Activated naive CD8-positive, alpha-beta T cell (primary cell): ENCODE measurements around the gene ZMYND19.
"Not testable (repeated sequence)": the region's sequence is repeated elsewhere in the genome, so short reads cannot be mapped to it uniquely, and the experiment has no call there.

Source experiments
- H3K27ac Mint-ChIP-seq: one replicate; pipeline ENCODE4 v1.8.0; 2021; ENCODE audit warnings: mixed read lengths
- H3K27me3 Mint-ChIP-seq: one replicate; pipeline ENCODE4 v1.8.0; 2021; ENCODE audit warnings: mixed read lengths
- H3K36me3 Mint-ChIP-seq: one replicate; pipeline ENCODE4 v1.8.0; 2021; ENCODE audit warnings: mixed read lengths
- H3K4me1 Mint-ChIP-seq: one replicate; pipeline ENCODE4 v1.8.0; 2021; ENCODE audit warnings: low read depth, mixed read lengths
- H3K4me3 Mint-ChIP-seq: one replicate; pipeline ENCODE4 v1.8.0; 2021; ENCODE audit warnings: mild to moderate bottlenecking, mixed read lengths
- H3K9me3 Mint-ChIP-seq: one replicate; pipeline ENCODE4 v1.8.0; 2021; ENCODE audit warnings: low read depth, mixed read lengths

The ZMYND19 gene

GRCh38 chr9:137590469-137591383 lies at the start of gene ZMYND19:
Gene ZMYND19, minus strand, starts transcription at chr9:137590512. Its CDS starts 249 bp downstream, at chr9:137590263.
- H3K4me1 Mint-ChIP-seq, result peaks cover 9% of the 10 kb centered on the region

GRCh38 chr9:137639303-137640051 lies 49.2 kb upstream of the ZMYND19 start:
- Mint-ChIP-seq H3K9me3 (no peaks in the 10 kb centered on the region), H3K36me3 (peaks cover 13% of the 10 kb centered on the region), H3K4me3 (peak overlapping the region; percentile 85), H3K4me1 (peaks cover 53% of the 10 kb centered on the region), H3K27ac (peak overlapping the region; percentile 89), H3K27me3 (no peaks in the 10 kb centered on the region)

More at GRCh38 chr9:137590469-137591383, at the start of gene ZMYND19:
- H3K27ac Mint-ChIP-seq, result peak within 1 kb of the TSS; percentile 98
- H3K9me3 Mint-ChIP-seq, result no peaks in the 10 kb centered on the region
- H3K4me3 Mint-ChIP-seq, result peak within 1 kb of the TSS; percentile 96
- H3K27me3 Mint-ChIP-seq, result no peaks in the 10 kb centered on the region
- H3K36me3 Mint-ChIP-seq, result peaks cover 2% of the 10 kb centered on the region

GRCh38 chr9:137638680-137639079 lies 48.4 kb upstream of the ZMYND19 start:
- Mint-ChIP-seq H3K9me3 (no peaks in the 10 kb centered on the region), H3K4me3 (peak overlapping the region; percentile 85), H3K27ac (peak overlapping the region; percentile 89), H3K27me3 (no peaks in the 10 kb centered on the region), H3K36me3 (peaks cover 13% of the 10 kb centered on the region), H3K4me1 (peaks cover 55% of the 10 kb centered on the region)

GRCh38 chr9:137634016-137634415 lies 43.7 kb upstream of the ZMYND19 start:
- Mint-ChIP-seq H3K27ac (peak overlapping the region; percentile 35), H3K36me3 (peaks cover 3% of the 10 kb centered on the region), H3K4me3 (no peak overlapping the region), H3K9me3 (no peaks in the 10 kb centered on the region), H3K4me1 (peaks cover 67% of the 10 kb centered on the region), H3K27me3 (no peaks in the 10 kb centered on the region)

GRCh38 chr9:137632230-137633161 lies 42.2 kb upstream of the ZMYND19 start:
- H3K9me3 Mint-ChIP-seq, result no peaks in the 10 kb centered on the region
- peaks cover 3% of the 10 kb centered on the region for H3K36me3 Mint-ChIP-seq
- H3K27ac Mint-ChIP-seq, result peak overlapping the region; percentile 61
- H3K4me1 Mint-ChIP-seq, result peaks cover 64% of the 10 kb centered on the region
- no peaks in the 10 kb centered on the region for H3K27me3 Mint-ChIP-seq
- H3K4me3 Mint-ChIP-seq, result peak overlapping the region; percentile 4

- peaks cover 3% of the 10 kb centered on the region for H3K36me3 Mint-ChIP-seq
- no peaks in the 10 kb centered on the region for H3K9me3 Mint-ChIP-seq
- no peaks in the 10 kb centered on the region for H3K27me3 Mint-ChIP-seq
- no peak overlapping the region for H3K4me3 Mint-ChIP-seq
- H3K27ac Mint-ChIP-seq, result peak overlapping the region; percentile 58
- peaks cover 65% of the 10 kb centered on the region for H3K4me1 Mint-ChIP-seq
Observed at GRCh38 chr9:137631345-137632229, 41.3 kb upstream of the ZMYND19 start.

GRCh38 chr9:137630679-137631078 lies 40.4 kb upstream of the ZMYND19 start:
- Mint-ChIP-seq H3K4me3 (peak overlapping the region; percentile 36), H3K27me3 (no peaks in the 10 kb centered on the region), H3K36me3 (peaks cover 3% of the 10 kb centered on the region), H3K9me3 (no peaks in the 10 kb centered on the region), H3K4me1 (peaks cover 63% of the 10 kb centered on the region), H3K27ac (peak overlapping the region; percentile 3)

- Mint-ChIP-seq H3K27me3 (no peaks in the 10 kb centered on the region), H3K4me1 (peaks cover 68% of the 10 kb centered on the region), H3K27ac (peak overlapping the region; percentile 78), H3K36me3 (peaks cover 3% of the 10 kb centered on the region), H3K4me3 (peak overlapping the region; percentile 36), H3K9me3 (no peaks in the 10 kb centered on the region)
Observed at GRCh38 chr9:137630126-137630525, 39.8 kb upstream of the ZMYND19 start.

- H3K36me3 Mint-ChIP-seq, H3K27ac Mint-ChIP-seq, H3K4me3 Mint-ChIP-seq, H3K9me3 Mint-ChIP-seq, H3K27me3 Mint-ChIP-seq: not testable (repeated sequence)
- H3K4me1 Mint-ChIP-seq, result peaks cover 58% of the 10 kb centered on the region
Observed at GRCh38 chr9:137627406-137627805, 37.1 kb upstream of the ZMYND19 start.

GRCh38 chr9:137626464-137626863 lies 36.2 kb upstream of the ZMYND19 start:
- Mint-ChIP-seq H3K27ac (no peak overlapping the region), H3K4me1 (peaks cover 55% of the 10 kb centered on the region), H3K27me3 (no peaks in the 10 kb centered on the region), H3K4me3 (peak overlapping the region; percentile 51), H3K9me3 (no peaks in the 10 kb centered on the region), H3K36me3 (peaks cover 3% of the 10 kb centered on the region)

GRCh38 chr9:137622211-137622610 lies 31.9 kb upstream of the ZMYND19 start:
- H3K9me3 Mint-ChIP-seq, H3K27me3 Mint-ChIP-seq, H3K36me3 Mint-ChIP-seq: not testable (repeated sequence)
- H3K27ac Mint-ChIP-seq, result peak overlapping the region; percentile 66
- peaks cover 50% of the 10 kb centered on the region for H3K4me1 Mint-ChIP-seq
- peak overlapping the region; percentile 42 for H3K4me3 Mint-ChIP-seq

GRCh38 chr9:137621131-137621757 lies 30.9 kb upstream of the ZMYND19 start:
- H3K4me1 Mint-ChIP-seq, result peaks cover 49% of the 10 kb centered on the region
- no peaks in the 10 kb centered on the region for H3K36me3 Mint-ChIP-seq
- H3K9me3 Mint-ChIP-seq, result no peaks in the 10 kb centered on the region
- H3K4me3 Mint-ChIP-seq, result peak overlapping the region; percentile 65
- H3K27ac Mint-ChIP-seq, result peak overlapping the region; percentile 34
- no peaks in the 10 kb centered on the region for H3K27me3 Mint-ChIP-seq

- Mint-ChIP-seq H3K9me3 (no peaks in the 10 kb centered on the region), H3K36me3 (no peaks in the 10 kb centered on the region), H3K27me3 (no peaks in the 10 kb centered on the region), H3K4me3 (peak overlapping the region; percentile 65), H3K4me1 (peaks cover 49% of the 10 kb centered on the region), H3K27ac (peak overlapping the region; percentile 34)
Observed at GRCh38 chr9:137620581-137620980, 30.3 kb upstream of the ZMYND19 start.
